Ovary (tissue), 9 donors: Measurements from ENCODE around the gene TMEM247. TPM values are rescaled to one million over a fixed set of nuclear protein-coding genes. Genes with fewer than 3 reads are reported as not detected.

Experiments used
- DNase-seq, 5 donors: peaks; one replicate each; pipeline ENCODE4 v3.0.0-alpha.2; 2019 to 2020
- H3K27ac ChIP-seq, 2 donors: fragments of 200-600 bp; one replicate each; pipeline versions ENCODE4 v1.5.1 to v1.8.0; 2019 to 2022
- H3K27me3 ChIP-seq: fragments of 200-600 bp; one replicate; pipeline ENCODE4 v1.8.0; 2022
- H3K36me3 ChIP-seq: fragments of 200-600 bp; sonication (generic); one replicate; pipeline ENCODE4 v1.5.1; 2019
- H3K4me1 ChIP-seq: one replicate; pipeline ENCODE4 v1.8.1; 2013; ENCODE audit warnings: mild to moderate bottlenecking, moderate library complexity; ENCODE audit not compliant: insufficient read depth
- H3K4me3 ChIP-seq: fragments of 200-600 bp; sonication (generic); one replicate; pipeline ENCODE4 v1.5.1; 2017
- H3K9me3 ChIP-seq, 2 donors: fragments of 200-600 bp in 1 of 2; sonication (generic) in 1 of 2; one replicate each; pipeline versions ENCODE4 v1.5.1 to v1.8.1; 2013 to 2019; ENCODE audit warnings: mild to moderate bottlenecking in 1 of 2, moderate library complexity in 1 of 2
- EP300 ChIP-seq: sonication (generic); formaldehyde crosslinking; IDR thresholded peaks from one replicate; pipeline ENCODE4 v1.6.1; 2017; ENCODE audit warnings: antibody characterized with exemption
- POLR2A ChIP-seq: fragments of 450-650 bp; IDR thresholded peaks from one replicate; pipeline ENCODE4 v1.6.1; 2017; ENCODE audit warnings: antibody characterized with exemption, mild to moderate bottlenecking, moderate library complexity
- WGBS, 3 donors: extraction: QIAGEN DNeasy Blood & Tissue Kit in 1 of 3; methylation state at CpG; one replicate each; pipeline versions ENCODE4 v1.1.5 to v1.1.7; 2013 to 2017; 5-methylcytosine and 5-hydroxymethylcytosine counted together
- intact Hi-C, 4 donors: fragments of 100-400 bp; cut with DNase I; formaldehyde crosslinking; loops; one replicate each; pipeline versions ENCODE4 v1.11.0 to v1.15.1; 2022 to 2023
- polyA plus RNA-seq, 2 donors: library from polyadenylated mRNA; stranded (reverse); fragments of 200-250 nt in 1 of 2; fragments of 350-450 nt in 1 of 2; fragmentation: Illumina TruSeq in 1 of 2; extraction: RNeasy Lipid Tissue Mini Kit (QIAGEN cat#74804) in 1 of 2; gene quantifications; one replicate each; pipeline ENCODE4 v1.2.3, GENCODE V29; 2013 to 2014
- total RNA-seq, 7 donors: library from RNA; depleted of rRNA in 2 of 7; stranded (reverse); fragments of >200 nt in 2 of 7; fragmentation: NEBNext Ultra II Directional in 3 of 7; extraction: Animal tissue kit (Norgen Biotek cat#: 25700) in 3 of 7; gene quantifications; one replicate each; pipeline versions ENCODE4 v1.1.0 to v1.2.4, GENCODE V29; 2016 to 2023
- TF ChIP-seq, protein P1 (sequence below), 3 donors: fragments of 450-650 bp in 2 of 3; fragments of 200-600 bp in 1 of 3; IDR thresholded peaks; one replicate each; pipeline versions ENCODE4 v1.5.1 to v1.8.0; 2016 to 2022; ENCODE audit warnings: antibody characterized with exemption in 3 of 3, mild to moderate bottlenecking in 1 of 3
- donor health status: DM: no; HTN: no; CAD: no; lungs with moderate emphysema.
- donor health status: DM: no; HTN: no; CAD: no.
- donor health status: Bipolar disorder and iron deficiency.
- donor health status: DM: yes; HTN: yes; CAD: no.
- donor health status: DM: no; HTN: no; CAD: no.
- donor health status: DM: yes; HTN: yes; CAD: no.

TMEM247 gene
- total and polyA plus RNA-seq, 9 donors, result not detected

DNA sequence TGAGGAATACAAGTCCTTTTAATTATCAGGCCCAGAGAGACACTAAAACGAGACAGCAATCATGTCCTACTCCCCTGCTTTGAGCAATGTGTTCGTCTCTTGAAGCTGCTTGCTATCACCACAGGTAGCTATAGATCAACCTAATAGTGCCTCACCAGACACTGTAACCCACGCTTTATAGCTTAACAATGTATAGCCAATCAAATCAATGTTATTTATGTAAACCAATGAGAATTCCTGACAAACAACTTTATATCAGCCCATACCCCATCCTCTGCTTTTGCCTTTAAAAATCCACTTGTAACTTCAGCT is 26.1 kb downstream of the TMEM247 start:
- intact Hi-C loops, result no loop called here
- no peak overlapping the region for H3K4me3 ChIP-seq
- H3K9me3 ChIP-seq, result no peaks in the 10 kb centered on the region

DNA sequence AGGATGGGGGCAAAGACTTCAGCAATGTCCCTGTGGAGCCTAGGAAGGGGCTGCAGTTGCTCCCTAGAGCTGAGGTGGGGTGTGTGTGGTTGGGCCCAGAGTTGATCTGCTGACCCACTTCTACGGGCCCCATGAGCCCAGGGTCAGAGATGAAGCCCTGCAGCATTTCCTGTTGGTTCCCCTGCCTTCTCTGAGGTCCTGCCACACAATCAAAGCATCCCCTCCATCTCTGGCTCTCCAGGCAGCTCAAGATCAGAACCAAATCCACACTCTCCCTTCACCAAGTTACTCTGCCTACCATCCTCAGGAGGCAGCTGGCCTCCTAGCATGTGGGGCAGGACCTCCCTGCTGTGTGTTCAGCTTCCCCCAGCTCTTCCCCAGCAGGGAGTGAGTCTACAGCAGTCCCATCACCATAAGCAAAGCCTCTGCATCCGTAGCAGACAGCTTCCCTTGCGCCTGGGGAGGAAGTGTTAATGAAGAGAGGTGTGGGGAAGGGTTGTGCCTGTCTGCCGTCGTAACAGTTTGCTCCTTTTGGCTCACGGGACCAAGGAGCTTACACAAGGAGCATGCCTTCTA is 26.9 kb downstream of the TMEM247 start:
- H3K4me3 ChIP-seq, result no peak overlapping the region
- H3K27ac ChIP-seq, result no peak overlapping the region
- no peaks in the 10 kb centered on the region for H3K9me3 ChIP-seq
- no peaks in the 10 kb centered on the region for H3K36me3 ChIP-seq
- intact Hi-C loops, result no loop called here
- 60 to 70% (median 64%) methylated on average over 6 of the region's 6 CpGs for WGBS, 3 donors
- H3K4me1 ChIP-seq, result no peaks in the 10 kb centered on the region
- TF ChIP-seq EP300 (no peak), POLR2A (no peak)
- TF ChIP-seq, protein P1, sequence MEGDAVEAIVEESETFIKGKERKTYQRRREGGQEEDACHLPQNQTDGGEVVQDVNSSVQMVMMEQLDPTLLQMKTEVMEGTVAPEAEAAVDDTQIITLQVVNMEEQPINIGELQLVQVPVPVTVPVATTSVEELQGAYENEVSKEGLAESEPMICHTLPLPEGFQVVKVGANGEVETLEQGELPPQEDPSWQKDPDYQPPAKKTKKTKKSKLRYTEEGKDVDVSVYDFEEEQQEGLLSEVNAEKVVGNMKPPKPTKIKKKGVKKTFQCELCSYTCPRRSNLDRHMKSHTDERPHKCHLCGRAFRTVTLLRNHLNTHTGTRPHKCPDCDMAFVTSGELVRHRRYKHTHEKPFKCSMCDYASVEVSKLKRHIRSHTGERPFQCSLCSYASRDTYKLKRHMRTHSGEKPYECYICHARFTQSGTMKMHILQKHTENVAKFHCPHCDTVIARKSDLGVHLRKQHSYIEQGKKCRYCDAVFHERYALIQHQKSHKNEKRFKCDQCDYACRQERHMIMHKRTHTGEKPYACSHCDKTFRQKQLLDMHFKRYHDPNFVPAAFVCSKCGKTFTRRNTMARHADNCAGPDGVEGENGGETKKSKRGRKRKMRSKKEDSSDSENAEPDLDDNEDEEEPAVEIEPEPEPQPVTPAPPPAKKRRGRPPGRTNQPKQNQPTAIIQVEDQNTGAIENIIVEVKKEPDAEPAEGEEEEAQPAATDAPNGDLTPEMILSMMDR (IDR thresholded peaks at IDR 0.05), result no peak
- no peaks in the 10 kb centered on the region for H3K27me3 ChIP-seq
- DNase-seq, result no peak

More for the DNA sequence above, 26.1 kb downstream of the TMEM247 start:
- Histone ChIP-seq H3K27ac (no peak overlapping the region), H3K4me1 (no peaks in the 10 kb centered on the region), H3K36me3 (no peaks in the 10 kb centered on the region), H3K27me3 (no peaks in the 10 kb centered on the region)
- no peak for DNase-seq
- no peak for TF ChIP-seq EP300
- TF ChIP-seq POLR2A, result no peak
- TF ChIP-seq, protein P1 (IDR thresholded peaks at IDR 0.05), result no peak
- WGBS, 3 donors, result 87 to 88% (median 88%) methylated on average over 3 of the region's 3 CpGs

DNA sequence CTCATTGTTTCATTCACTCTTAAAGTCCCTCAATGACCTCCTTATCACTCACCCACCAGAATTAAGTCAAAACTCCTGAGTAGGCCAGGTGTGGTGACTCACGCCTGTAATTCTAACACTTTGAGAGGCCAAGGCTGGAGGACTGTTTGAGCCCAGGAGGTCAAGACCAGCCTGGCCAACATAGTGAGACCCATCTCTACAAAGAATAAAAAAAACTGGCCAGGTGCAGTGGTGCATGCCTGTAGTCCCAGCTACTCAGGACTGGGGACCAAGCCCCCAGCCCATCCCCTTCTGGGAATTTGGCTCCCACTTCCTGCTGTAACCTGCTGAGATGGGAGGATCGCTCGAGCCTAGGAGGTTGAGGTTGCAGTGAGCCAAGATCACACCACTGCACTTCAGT is 28.9 kb downstream of the TMEM247 start:
- DNase-seq, result no peak
- H3K27ac ChIP-seq, result no peak overlapping the region
- 87 to 90% (median 88%) methylated on average over 3 of the region's 3 CpGs for WGBS, 3 donors
- H3K4me3 ChIP-seq, result no peak overlapping the region
- H3K36me3 ChIP-seq, result no peaks in the 10 kb centered on the region
- no peaks in the 10 kb centered on the region for H3K4me1 ChIP-seq
- intact Hi-C loops, result no loop called here
- H3K27me3 ChIP-seq, result no peaks in the 10 kb centered on the region
- no peaks in the 10 kb centered on the region for H3K9me3 ChIP-seq
- TF ChIP-seq, protein P1 (IDR thresholded peaks at IDR 0.05), result no peak
- TF ChIP-seq POLR2A (no peak), EP300 (no peak)

DNA sequence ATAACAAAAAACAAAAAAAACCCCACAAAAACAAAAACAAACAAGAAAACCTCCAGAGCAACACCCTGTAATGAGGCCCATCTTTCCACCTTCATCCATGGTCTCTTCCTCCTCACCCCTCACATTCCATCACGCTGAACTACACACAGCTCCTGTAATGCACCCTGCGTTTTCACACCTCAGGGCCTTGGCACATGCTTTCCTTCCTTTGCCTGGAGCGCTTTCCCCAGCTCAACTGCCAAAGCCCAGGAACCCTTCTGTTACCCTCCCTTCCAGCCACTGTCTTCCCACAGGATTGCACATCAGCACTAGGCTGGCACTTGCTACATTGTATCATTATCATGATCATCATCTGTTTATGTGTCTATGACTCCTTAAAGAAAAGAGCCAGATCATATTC is 29.4 kb downstream of the TMEM247 start:
- H3K4me1 ChIP-seq, result no peaks in the 10 kb centered on the region
- intact Hi-C loops, result no loop called here
- DNase-seq, result no peak

More for the DNA sequence above, 29.4 kb downstream of the TMEM247 start:
- WGBS, 3 donors, result 86 to 88% (median 88%) methylated on average over 3 of the region's 3 CpGs
- Histone ChIP-seq H3K4me3 (no peak overlapping the region), H3K36me3 (no peaks in the 10 kb centered on the region), H3K27me3 (no peaks in the 10 kb centered on the region), H3K9me3 (no peaks in the 10 kb centered on the region), H3K27ac (no peak overlapping the region)
- TF ChIP-seq EP300 (no peak), POLR2A (no peak)
- TF ChIP-seq, protein P1 (IDR thresholded peaks at IDR 0.05), result no peak
